ENCODE results near the gene STX16. TPM values are rescaled to one million over a fixed set of nuclear protein-coding genes. Genes with fewer than 3 reads are reported as not detected.
A peak's percentile ranks its signal among the peaks of the same experiment; 100 is the strongest.

STX16 gene
- total RNA-seq, 2 experiments from 2014 or later = 163 to 173 TPM

DNA sequence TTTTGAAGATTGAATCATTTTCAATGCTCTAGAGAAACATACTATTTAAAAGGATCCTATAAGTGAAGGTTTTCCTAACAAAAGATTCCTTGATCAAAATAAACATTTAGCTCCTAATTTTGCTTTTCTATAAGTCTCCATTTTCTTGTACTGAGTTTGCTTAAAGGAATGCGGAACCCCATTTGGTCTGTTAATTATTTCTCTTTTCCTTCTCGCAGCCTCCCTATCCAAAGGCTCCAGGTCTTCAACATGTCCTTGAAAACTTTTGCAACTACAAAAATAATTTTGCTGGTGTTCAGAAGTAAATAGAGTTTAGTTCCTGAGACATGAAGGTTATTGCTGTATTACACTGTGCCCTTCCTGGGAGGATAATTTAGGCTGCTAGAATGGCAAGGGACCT, 33.2 kb downstream of the STX16 start:
- Mint-ChIP-seq H3K36me3 (ENCODE audit: low read depth) (peaks cover 25% of the 10 kb centered on the region), H3K9me3 (no peaks in the 10 kb centered on the region), H3K27me3 (no peaks in the 10 kb centered on the region), H3K27ac (no peak overlapping the region), H3K4me3 (no peak overlapping the region), H3K4me1 (peaks cover 3% of the 10 kb centered on the region)
- CTCF ChIA-PET = no interaction called here
- DNase-seq = no peak
- POLR2A ChIA-PET = no interaction called here

GRCh38 chr20:58685988-58686387, 34.9 kb downstream of the STX16 start:
- ChIA-PET CTCF (no interaction called here), POLR2A (no interaction called here)
- H3K36me3 Mint-ChIP-seq (ENCODE audit: low read depth) = peaks cover 17% of the 10 kb centered on the region
- no peak for DNase-seq
- H3K4me3 Mint-ChIP-seq = no peak overlapping the region
- no peaks in the 10 kb centered on the region for H3K9me3 Mint-ChIP-seq
- H3K27ac Mint-ChIP-seq = no peak overlapping the region
- no peaks in the 10 kb centered on the region for H3K27me3 Mint-ChIP-seq
- peaks cover 6% of the 10 kb centered on the region for H3K4me1 Mint-ChIP-seq

GRCh38 chr20:58688414-58688813, 37.3 kb downstream of the STX16 start:
- CTCF ChIA-PET = no interaction called here
- Mint-ChIP-seq H3K4me3 (no peak overlapping the region), H3K9me3 (no peaks in the 10 kb centered on the region), H3K4me1 (peaks cover 6% of the 10 kb centered on the region), H3K27ac (peak overlapping the region; percentile 11), H3K36me3 (ENCODE audit: low read depth) (peaks cover 13% of the 10 kb centered on the region), H3K27me3 (no peaks in the 10 kb centered on the region)
- POLR2A ChIA-PET = no interaction called here
- DNase-seq = no peak

GRCh38 chr20:58688840-58689239, 37.8 kb downstream of the STX16 start:
- Mint-ChIP-seq H3K27ac (no peak overlapping the region), H3K36me3 (ENCODE audit: low read depth) (peaks cover 13% of the 10 kb centered on the region), H3K4me1 (peaks cover 11% of the 10 kb centered on the region), H3K9me3 (no peaks in the 10 kb centered on the region), H3K27me3 (no peaks in the 10 kb centered on the region), H3K4me3 (no peak overlapping the region)
- no peak for DNase-seq
- CTCF ChIA-PET = interaction anchor here (1.4 kb wide), 1 partner anchor 30 kb away, joined by 6 read pairs; no protein-coding TSS in a partner anchor
- POLR2A ChIA-PET = no interaction called here

- Mint-ChIP-seq H3K27ac (peak overlapping the region; percentile 5), H3K36me3 (ENCODE audit: low read depth) (peaks cover 12% of the 10 kb centered on the region), H3K9me3 (no peaks in the 10 kb centered on the region), H3K4me1 (peaks cover 14% of the 10 kb centered on the region), H3K4me3 (no peak overlapping the region), H3K27me3 (no peaks in the 10 kb centered on the region)
- CTCF ChIA-PET = interaction anchor here (1.4 to 2.2 kb wide), 2 partner anchors 31 to 40 kb away, joined by 6 to 7 read pairs; partner anchors contain the start of gene STX16
- POLR2A ChIA-PET = no interaction called here
- no peak for DNase-seq
These were observed 39.5 kb downstream of the STX16 start for GRCh38 chr20:58690396-58691135.

DNA sequence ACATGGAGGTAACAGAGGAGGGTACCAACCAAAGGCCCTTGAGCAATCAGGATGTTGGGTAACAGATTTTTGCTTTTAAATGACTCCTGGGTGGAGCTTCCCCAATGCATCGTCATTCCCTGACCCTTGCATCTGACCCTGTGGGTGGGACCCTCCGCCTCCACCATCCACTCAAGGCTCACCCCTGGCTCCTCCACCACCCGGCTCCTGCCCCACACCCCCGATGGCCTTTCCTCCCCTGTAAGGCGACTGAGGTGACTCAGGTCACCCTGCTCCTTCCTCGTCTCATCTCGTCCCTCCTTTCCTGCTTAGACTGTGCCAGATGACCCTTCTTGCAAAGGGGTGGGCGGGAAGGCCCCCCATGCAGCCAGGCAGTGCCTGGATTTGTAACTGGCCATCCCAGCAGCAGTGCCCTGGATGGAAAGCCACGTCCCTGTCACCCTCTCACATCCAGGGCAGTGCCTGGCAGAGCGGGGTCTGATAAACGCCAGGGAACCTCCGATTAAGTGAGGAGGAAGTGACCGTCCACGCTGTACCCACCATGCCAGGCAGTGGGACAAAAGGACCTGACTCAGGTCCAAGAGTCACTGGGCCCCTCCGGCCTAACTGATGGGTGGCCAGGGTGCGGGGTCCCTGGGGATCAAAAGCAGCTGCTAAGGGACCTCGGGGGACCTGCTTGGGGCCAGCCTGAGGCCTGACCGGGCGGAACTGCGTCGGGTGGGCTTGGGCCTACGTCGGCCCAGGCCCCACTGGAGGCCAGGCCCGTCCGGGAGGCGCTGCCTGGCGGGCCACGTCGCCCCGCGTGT, 40.9 kb downstream of the STX16 start:
- Mint-ChIP-seq H3K36me3 (ENCODE audit: low read depth) (peaks cover 7% of the 10 kb centered on the region), H3K4me1 (peaks cover 13% of the 10 kb centered on the region), H3K27me3 (no peaks in the 10 kb centered on the region), H3K9me3 (no peaks in the 10 kb centered on the region), H3K27ac (peak overlapping the region; percentile 26), H3K4me3 (peak overlapping the region; percentile 46)
- ChIA-PET CTCF (interaction anchor here (1.8 to 2.2 kb wide), 2 partner anchors 41 kb away, joined by 7 to 8 read pairs; partner anchors contain the start of gene STX16), POLR2A (interaction anchor here (0.7 kb wide), 1 partner anchor 20 kb away, joined by 4 read pairs; no protein-coding TSS in a partner anchor)
- no peak for DNase-seq

- DNase-seq = peak; percentile 58
- POLR2A ChIA-PET = no interaction called here
- H3K4me3 Mint-ChIP-seq = peak within 1 kb of the TSS; percentile 70
- peaks cover 13% of the 10 kb centered on the region for H3K4me1 Mint-ChIP-seq
- CTCF ChIA-PET = interaction anchor here (1.0 to 1.8 kb wide), 4 partner anchors 12 to 83 kb away, joined by 3 to 10 read pairs (median 6); partner anchors contain the start of gene STX16
- no peaks in the 10 kb centered on the region for H3K9me3 Mint-ChIP-seq
- H3K27ac Mint-ChIP-seq = peak within 1 kb of the TSS; percentile 83
- peaks cover 7% of the 10 kb centered on the region for H3K36me3 Mint-ChIP-seq (ENCODE audit: low read depth)
- H3K27me3 Mint-ChIP-seq = no peaks in the 10 kb centered on the region
These were observed 41.6 kb downstream of the STX16 start, which contains the start of gene NPEPL1 for GRCh38 chr20:58692579-58693225. Gene NPEPL1 (plus strand): TSS chr20:58692800. CDS start chr20:58692901, 101 bp downstream.

- Mint-ChIP-seq H3K27me3 (no peaks in the 10 kb centered on the region), H3K27ac (peak overlapping the region; percentile 83), H3K9me3 (no peaks in the 10 kb centered on the region), H3K4me1 (peaks cover 13% of the 10 kb centered on the region), H3K36me3 (ENCODE audit: low read depth) (peaks cover 7% of the 10 kb centered on the region), H3K4me3 (peak overlapping the region; percentile 70)
- no peak for DNase-seq
- POLR2A ChIA-PET = no interaction called here
- CTCF ChIA-PET = interaction anchor here (0.6 to 1.8 kb wide), 7 partner anchors 11 to 451 kb away, joined by 3 to 10 read pairs (median 4); partner anchors contain the start of gene STX16
These were observed 42.3 kb downstream of the STX16 start for GRCh38 chr20:58693226-58694006.

DNA sequence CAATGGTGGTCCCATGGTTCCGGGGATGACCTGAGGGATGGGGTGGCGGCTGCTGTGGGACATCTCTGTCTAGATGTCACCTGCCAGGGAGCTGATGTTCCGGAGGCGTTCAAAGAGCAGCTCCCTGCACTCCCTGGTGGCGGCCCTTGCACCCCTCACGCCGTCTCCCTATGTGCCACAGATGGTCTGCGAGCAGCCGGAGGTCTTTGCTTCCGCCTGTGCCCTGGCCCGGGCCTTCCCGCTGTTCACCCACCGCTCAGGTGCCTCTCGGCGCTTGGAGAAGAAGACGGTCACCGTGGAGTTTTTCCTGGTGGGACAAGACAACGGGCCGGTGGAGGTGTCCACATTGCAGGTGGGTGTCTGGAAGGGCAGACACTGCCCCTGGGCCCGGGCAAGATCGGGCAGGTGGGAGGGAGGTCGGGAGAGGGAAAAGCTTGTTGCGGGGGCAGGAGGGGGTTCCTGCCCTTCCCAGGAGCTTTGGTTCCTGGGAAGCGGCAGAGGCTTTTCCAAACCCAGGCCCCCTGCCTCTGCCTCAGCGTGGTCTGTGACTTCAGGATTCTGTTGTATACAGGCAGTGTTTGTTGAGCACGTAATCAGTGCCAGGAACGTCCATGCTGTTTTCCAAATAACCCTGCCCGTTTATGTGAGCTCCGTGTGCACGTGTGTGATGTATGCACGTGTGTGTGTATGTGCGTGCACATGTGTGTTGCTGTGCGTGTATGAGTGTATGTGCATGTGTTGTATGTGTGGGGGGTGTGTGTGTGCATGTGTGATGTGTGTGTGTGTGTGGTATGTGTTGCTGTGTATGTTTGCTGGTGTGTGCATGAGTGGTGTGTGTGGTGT, 43.4 kb downstream of the STX16 start:
- Mint-ChIP-seq H3K27me3 (no peaks in the 10 kb centered on the region), H3K27ac (peak overlapping the region; percentile 52), H3K36me3 (ENCODE audit: low read depth) (peaks cover 5% of the 10 kb centered on the region), H3K4me3 (peak overlapping the region; percentile 43), H3K9me3 (no peaks in the 10 kb centered on the region), H3K4me1 (peaks cover 13% of the 10 kb centered on the region)
- ChIA-PET CTCF (interaction anchor here (0.6 to 1.5 kb wide), 3 partner anchors 13 to 47 kb away, joined by 3 to 6 read pairs (median 4); partner anchors contain the start of gene STX16), POLR2A (interaction anchor here (0.6 kb wide), 1 partner anchor 1022 kb away, joined by 3 read pairs; no protein-coding TSS in a partner anchor)
- DNase-seq = no peak

DNA sequence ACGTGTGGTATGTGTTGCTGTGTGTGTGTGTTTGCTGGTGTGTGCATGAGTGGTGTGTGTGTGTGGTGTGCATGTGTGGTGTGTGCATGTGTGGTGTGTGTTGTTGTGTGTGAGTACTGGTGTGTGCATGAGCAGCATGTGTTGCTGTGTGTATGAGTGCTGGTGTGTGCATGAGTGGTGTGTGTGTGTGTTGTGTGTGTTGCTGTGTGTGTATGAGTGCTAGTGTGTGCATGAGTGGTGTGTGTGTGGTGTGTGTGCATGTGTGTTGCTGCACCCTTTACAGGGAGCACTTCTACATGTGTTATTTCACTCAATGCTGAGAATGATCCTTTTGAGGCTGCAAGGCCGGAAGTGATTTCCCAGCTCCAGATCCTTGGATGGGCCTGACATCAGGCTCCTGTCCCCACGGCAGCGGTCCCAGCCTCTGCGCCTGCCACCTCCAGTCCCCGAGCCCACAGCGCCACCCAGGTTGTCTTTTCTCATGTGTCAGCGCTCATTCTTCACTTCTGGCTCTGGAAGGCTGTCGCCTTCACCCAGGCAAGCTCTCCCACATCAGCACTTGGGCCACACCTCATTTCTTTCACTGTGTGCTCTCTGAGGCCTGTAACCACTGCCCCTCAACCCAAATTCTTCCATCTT, 44.1 kb downstream of the STX16 start:
- no peaks in the 10 kb centered on the region for H3K27me3 Mint-ChIP-seq
- no peaks in the 10 kb centered on the region for H3K9me3 Mint-ChIP-seq
- no peak for DNase-seq
- peaks cover 2% of the 10 kb centered on the region for H3K36me3 Mint-ChIP-seq (ENCODE audit: low read depth)
- POLR2A ChIA-PET = no interaction called here
- CTCF ChIA-PET = no interaction called here
- H3K4me1 Mint-ChIP-seq = peaks cover 13% of the 10 kb centered on the region
- H3K27ac Mint-ChIP-seq = no peak overlapping the region
- no peak overlapping the region for H3K4me3 Mint-ChIP-seq

DNA sequence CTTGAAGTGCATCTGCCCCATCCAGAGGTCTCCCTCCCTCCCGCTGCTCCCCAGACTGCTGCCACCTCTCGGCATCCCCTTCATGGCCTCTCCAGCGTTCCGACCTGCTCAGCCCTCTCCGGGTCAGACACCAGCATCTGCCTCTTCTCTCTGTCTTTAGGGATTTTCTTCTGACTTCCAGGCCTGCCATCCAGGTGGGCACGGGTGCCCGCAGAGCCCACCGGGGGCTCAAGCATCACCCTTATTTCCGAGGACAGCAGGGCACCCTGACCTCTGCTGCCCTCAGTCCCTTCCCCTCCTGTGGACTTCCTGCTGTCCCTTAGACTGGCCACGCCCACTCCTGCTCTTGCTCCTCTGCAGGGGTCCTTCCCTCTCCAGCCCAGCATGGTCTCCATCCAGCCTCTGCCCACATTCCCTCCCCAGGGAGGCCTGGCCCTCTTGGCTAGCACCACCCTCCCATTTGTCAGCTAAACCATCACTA, 44.9 kb downstream of the STX16 start:
- POLR2A ChIA-PET = no interaction called here

More for the DNA sequence above, 44.9 kb downstream of the STX16 start:
- no peak for DNase-seq
- Mint-ChIP-seq H3K27me3 (no peaks in the 10 kb centered on the region), H3K9me3 (no peaks in the 10 kb centered on the region), H3K27ac (no peak overlapping the region), H3K36me3 (ENCODE audit: low read depth) (peaks cover 2% of the 10 kb centered on the region), H3K4me1 (peaks cover 11% of the 10 kb centered on the region), H3K4me3 (no peak overlapping the region)
- CTCF ChIA-PET = interaction anchor here (1.1 kb wide), 1 partner anchor 45 kb away, joined by 4 read pairs; the partner anchor contains the start of gene STX16

All from activated CD4-positive, alpha-beta T cell treated with anti-CD3 and anti-CD28 coated beads, Interleukin-2, amount 10 ng/mL, durations not matched to agents 7 days and 5 days (primary cell).